Stimulated activated CD8-positive, alpha-beta memory T cell treated with anti-CD3 and anti-CD28 coated beads, Interleukin-7, amount 100 ng/mL, for 48 hours (primary cell): ENCODE results near the gene LNPEP.
"Not testable (repeated sequence)": the region's sequence is repeated elsewhere in the genome, so short reads cannot be mapped to it uniquely, and the experiment has no call there.

Experiments used
- DNase-seq, 2 donors: peaks; one replicate each; pipeline ENCODE4 v3.0.0-alpha.2; 2020; ENCODE audit warnings: low read depth in 1 of 2; ENCODE audit errors: extremely low read depth in 1 of 2

The LNPEP gene

GRCh38 chr5:97046270-97046982, 110.5 kb downstream of the LNPEP start:
- DNase-seq = no peak

GRCh38 chr5:97047076-97047475, 111.2 kb downstream of the LNPEP start:
- DNase-seq = no peak

- no peak for DNase-seq
These were observed 113.3 kb downstream of the LNPEP start for GRCh38 chr5:97049175-97049574.

- DNase-seq = no peak
These were observed 120.4 kb downstream of the LNPEP start for GRCh38 chr5:97056263-97056662.

GRCh38 chr5:97062046-97062445, 126.2 kb downstream of the LNPEP start:
- no peak for DNase-seq

- DNase-seq = no peak
These were observed 127.4 kb downstream of the LNPEP start for GRCh38 chr5:97063251-97063650.

- no peak for DNase-seq
These were observed 129.6 kb downstream of the LNPEP start for GRCh38 chr5:97065475-97065874.

- no peak for DNase-seq
These were observed 131.5 kb downstream of the LNPEP start for GRCh38 chr5:97067296-97067850.

GRCh38 chr5:97070234-97070633, 134.4 kb downstream of the LNPEP start:
- no peak for DNase-seq

- DNase-seq = no peak
These were observed 135.2 kb downstream of the LNPEP start for GRCh38 chr5:97071101-97071500.

- DNase-seq = no peak
These were observed 136.1 kb downstream of the LNPEP start for GRCh38 chr5:97071993-97072392.

- DNase-seq = no peak
These were observed 136.8 kb downstream of the LNPEP start for GRCh38 chr5:97072696-97073095.

- no peak for DNase-seq
These were observed 137.5 kb downstream of the LNPEP start for GRCh38 chr5:97073420-97073819.

- DNase-seq = no peak
These were observed 139.1 kb downstream of the LNPEP start for GRCh38 chr5:97074859-97075489.

GRCh38 chr5:97075649-97076048, 139.8 kb downstream of the LNPEP start:
- no peak for DNase-seq

GRCh38 chr5:97076098-97076497, 140.2 kb downstream of the LNPEP start:
- no peak for DNase-seq

- no peak for DNase-seq
These were observed 141.4 kb downstream of the LNPEP start for GRCh38 chr5:97077246-97077645.

GRCh38 chr5:97078958-97079743, 143.3 kb downstream of the LNPEP start:
- no peak for DNase-seq

GRCh38 chr5:97084782-97085458, 149.0 kb downstream of the LNPEP start:
- not testable (repeated sequence) for DNase-seq

GRCh38 chr5:97085459-97086181, 149.7 kb downstream of the LNPEP start:
- DNase-seq = no peak
